A549 (cell line): ENCODE measurements around the gene MECR.

Experiments used
- MAFK ChIP-seq: fragments of 450-650 bp; IDR thresholded peaks from 2 replicates; pipeline ENCODE4 v1.6.1; 2014; ENCODE audit not compliant: partially characterized antibody
- TFCP2L1 ChIP-seq: fragments of 250-450 bp; sonication (Bioruptor Pico); IDR thresholded peaks from 2 replicates; pipeline ENCODE4 v1.5.0; 2021; ENCODE audit warnings: mild to moderate bottlenecking

GRCh38 chr1:29181413-29182225 is 49.1 kb downstream of the MECR start, which contains the start of gene SRSF4:
- TF ChIP-seq MAFK, result no peak
- TF ChIP-seq TFCP2L1 (CRISPR knock-in tag), result no peak
